Erythroblast (primary cell): ENCODE data around the gene FRMD4A.

Source experiments
- GATA1 ChIP-seq: IDR thresholded peaks from 2 replicates; pipeline ENCODE4 v1.6.1; 2011; ENCODE audit warnings: low read depth, mild to moderate bottlenecking, control low read depth, low read length, moderate library complexity
- POLR2A ChIP-seq: IDR thresholded peaks from 2 replicates; pipeline ENCODE4 v1.6.1; 2011; ENCODE audit warnings: mild to moderate bottlenecking, low read length

DNA sequence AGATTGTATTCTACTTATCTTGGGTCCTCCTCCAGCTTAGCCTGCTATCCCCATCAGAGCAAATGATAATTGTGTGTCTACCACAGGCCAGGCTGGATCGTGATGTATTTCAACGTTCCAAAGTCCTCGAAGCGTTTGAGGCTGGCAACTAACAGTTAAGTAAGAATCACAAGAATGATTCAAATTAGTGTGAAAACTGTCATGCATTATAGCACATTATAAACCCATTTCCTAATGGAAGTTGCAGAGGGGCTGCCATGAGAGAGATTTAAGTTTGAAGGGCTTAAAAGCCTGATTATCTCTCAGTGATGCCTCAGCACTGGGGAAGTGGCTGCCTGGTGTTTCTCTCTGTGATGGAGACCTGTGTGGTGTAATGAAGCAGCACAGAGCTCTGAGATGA lies 119.1 kb downstream of the FRMD4A start:
- no peak for TF ChIP-seq POLR2A
- no peak for TF ChIP-seq GATA1
